ENCODE measurements around the gene ARHGAP9.

Gene ARHGAP9

DNA sequence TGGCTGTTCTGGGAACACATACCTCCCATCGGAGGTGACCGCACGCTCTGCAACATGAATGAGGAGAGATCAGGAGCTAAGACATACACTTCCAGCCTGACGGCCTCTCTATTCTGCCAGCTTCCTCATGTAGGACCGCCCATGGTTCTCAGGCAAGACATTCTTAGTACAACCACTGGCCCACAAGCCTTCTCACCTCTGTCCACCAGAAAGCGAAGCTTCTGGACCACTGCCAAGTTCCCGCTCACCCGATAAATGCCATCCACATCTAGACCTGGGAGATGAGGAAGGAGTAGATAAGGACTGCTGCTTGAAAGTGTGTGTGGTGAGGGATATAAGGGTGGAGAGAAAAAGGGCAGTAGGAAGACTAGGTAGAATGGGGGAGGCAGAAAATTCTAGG, 5.2 kb downstream of the ARHGAP9 start:
- no peak overlapping the region for H3K4me3 ChIP-seq (ENCODE audit: low read depth, low read length)
- TF ChIP-seq, protein P1, sequence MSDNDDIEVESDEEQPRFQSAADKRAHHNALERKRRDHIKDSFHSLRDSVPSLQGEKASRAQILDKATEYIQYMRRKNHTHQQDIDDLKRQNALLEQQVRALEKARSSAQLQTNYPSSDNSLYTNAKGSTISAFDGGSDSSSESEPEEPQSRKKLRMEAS (IDR thresholded peaks at IDR 0.05; ENCODE audit: low read depth, low read length), result no peak
- TF ChIP-seq POLR2A (IDR thresholded peaks at IDR 0.05; ENCODE audit: extremely low read depth, insufficient read length) (no peak), MYC (IDR thresholded peaks at IDR 0.05; ENCODE audit: low read depth, low read length) (no peak)
- TF ChIP-seq, protein P2, sequence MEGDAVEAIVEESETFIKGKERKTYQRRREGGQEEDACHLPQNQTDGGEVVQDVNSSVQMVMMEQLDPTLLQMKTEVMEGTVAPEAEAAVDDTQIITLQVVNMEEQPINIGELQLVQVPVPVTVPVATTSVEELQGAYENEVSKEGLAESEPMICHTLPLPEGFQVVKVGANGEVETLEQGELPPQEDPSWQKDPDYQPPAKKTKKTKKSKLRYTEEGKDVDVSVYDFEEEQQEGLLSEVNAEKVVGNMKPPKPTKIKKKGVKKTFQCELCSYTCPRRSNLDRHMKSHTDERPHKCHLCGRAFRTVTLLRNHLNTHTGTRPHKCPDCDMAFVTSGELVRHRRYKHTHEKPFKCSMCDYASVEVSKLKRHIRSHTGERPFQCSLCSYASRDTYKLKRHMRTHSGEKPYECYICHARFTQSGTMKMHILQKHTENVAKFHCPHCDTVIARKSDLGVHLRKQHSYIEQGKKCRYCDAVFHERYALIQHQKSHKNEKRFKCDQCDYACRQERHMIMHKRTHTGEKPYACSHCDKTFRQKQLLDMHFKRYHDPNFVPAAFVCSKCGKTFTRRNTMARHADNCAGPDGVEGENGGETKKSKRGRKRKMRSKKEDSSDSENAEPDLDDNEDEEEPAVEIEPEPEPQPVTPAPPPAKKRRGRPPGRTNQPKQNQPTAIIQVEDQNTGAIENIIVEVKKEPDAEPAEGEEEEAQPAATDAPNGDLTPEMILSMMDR (IDR thresholded peaks at IDR 0.05; ENCODE audit: low read depth, low read length), result no peak
- DNase-seq (ENCODE audit: low read depth), result no peak

DNA sequence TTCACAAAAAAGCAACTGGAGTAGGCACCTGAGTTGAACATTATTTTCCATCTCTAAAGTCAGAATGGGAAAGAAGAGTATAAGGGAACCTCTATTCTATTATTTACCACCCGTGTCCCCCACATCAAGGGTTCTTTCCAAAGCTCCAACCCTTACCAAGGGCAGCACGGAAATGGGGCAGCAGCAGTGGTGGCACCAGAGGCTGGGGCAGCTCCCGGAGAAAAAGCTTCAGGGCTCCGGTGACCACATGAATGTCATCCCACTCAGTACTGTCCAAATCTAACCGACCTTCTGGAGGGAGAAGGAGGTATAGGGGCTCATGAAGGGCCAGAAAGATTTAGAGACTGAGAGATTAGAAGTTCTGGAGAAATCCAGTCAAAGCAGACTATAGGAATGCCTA, 5.8 kb downstream of the ARHGAP9 start:
- no peak overlapping the region for H3K4me3 ChIP-seq (ENCODE audit: low read depth, low read length)
- DNase-seq (ENCODE audit: low read depth), result no peak

DNA sequence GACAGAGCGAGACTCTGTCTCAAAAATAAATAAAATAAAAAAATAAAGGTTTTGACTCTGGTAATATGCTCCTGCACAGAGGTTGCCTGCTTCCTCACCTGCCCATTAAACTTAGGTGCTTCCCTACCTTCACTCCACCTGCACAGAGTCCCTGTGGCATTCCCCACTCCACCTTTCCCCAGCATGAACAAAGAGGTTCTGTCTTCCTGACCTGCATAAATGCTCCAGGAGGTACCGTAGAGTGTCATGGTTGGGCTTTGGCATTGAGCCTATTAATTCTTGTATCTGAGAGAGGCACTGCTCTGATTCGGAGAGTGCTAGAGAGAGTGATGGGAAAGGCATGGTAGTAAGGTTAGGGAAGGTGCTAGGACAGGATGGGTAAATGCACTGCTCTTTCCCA, 6.3 kb downstream of the ARHGAP9 start:
- H3K4me3 ChIP-seq (ENCODE audit: low read depth, low read length), result no peak overlapping the region
- DNase-seq (ENCODE audit: low read depth), result no peak
- TF ChIP-seq MYC (IDR thresholded peaks at IDR 0.05; ENCODE audit: low read depth, low read length), result no peak
- TF ChIP-seq, protein P1 (IDR thresholded peaks at IDR 0.05; ENCODE audit: low read depth, low read length), result no peak
- no peak for TF ChIP-seq POLR2A (IDR thresholded peaks at IDR 0.05; ENCODE audit: extremely low read depth, insufficient read length)
- TF ChIP-seq, protein P2 (IDR thresholded peaks at IDR 0.05; ENCODE audit: low read depth, low read length), result no peak

More for the DNA sequence above, 5.8 kb downstream of the ARHGAP9 start:
- TF ChIP-seq, protein P2 (IDR thresholded peaks at IDR 0.05; ENCODE audit: low read depth, low read length), result no peak
- TF ChIP-seq MYC (IDR thresholded peaks at IDR 0.05; ENCODE audit: low read depth, low read length) (no peak), POLR2A (IDR thresholded peaks at IDR 0.05; ENCODE audit: extremely low read depth, insufficient read length) (no peak)
- TF ChIP-seq, protein P1 (IDR thresholded peaks at IDR 0.05; ENCODE audit: low read depth, low read length), result no peak

DNA sequence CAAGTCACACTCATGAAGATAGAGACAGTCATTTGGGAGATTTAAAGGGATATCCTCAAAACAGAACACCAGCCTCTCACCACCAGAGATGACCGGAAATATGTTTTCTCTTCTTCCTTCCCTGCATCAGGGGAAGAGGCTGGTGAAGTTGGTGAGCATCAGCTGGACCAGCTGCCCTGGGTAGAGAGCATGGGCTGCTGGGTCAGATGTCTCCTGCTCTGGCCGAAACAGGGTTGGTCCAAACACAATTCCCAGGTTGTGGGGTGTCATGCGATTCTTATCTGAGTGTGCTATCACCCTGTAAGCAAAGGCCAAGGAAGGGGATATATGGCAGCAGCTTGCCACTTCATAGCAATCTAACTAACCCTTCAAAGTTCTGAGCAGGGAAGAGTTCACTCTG, 7.3 kb downstream of the ARHGAP9 start:
- TF ChIP-seq MYC (IDR thresholded peaks at IDR 0.05; ENCODE audit: low read depth, low read length) (no peak), POLR2A (IDR thresholded peaks at IDR 0.05; ENCODE audit: extremely low read depth, insufficient read length) (no peak)
- TF ChIP-seq, protein P1 (IDR thresholded peaks at IDR 0.05; ENCODE audit: low read depth, low read length), result no peak
- TF ChIP-seq, protein P2 (IDR thresholded peaks at IDR 0.05; ENCODE audit: low read depth, low read length), result no peak
- no peak for DNase-seq (ENCODE audit: low read depth)
- no peak overlapping the region for H3K4me3 ChIP-seq (ENCODE audit: low read depth, low read length)

DNA sequence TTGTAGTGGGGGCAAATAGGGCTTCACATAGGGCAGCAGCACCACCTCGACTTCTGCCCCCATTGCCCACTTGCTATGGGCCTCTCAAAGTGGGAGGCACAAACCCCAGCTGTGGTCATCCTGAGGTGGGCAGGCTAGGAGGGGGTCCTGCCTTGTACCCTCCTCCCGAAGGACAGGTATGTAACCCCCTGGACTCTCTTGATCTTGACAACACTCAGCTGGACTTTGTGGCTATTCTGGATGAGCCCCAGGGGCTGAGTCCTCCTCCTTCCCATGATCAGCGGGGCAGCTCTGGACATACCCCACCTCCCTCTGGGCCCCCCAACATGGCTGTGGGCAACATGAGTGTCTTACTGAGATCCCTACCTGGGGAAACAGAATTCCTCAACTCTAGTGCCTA, 8.0 kb downstream of the ARHGAP9 start:
- TF ChIP-seq, protein P1 (IDR thresholded peaks at IDR 0.05; ENCODE audit: low read depth, low read length), result no peak
- no peak for TF ChIP-seq MYC (IDR thresholded peaks at IDR 0.05; ENCODE audit: low read depth, low read length)
- TF ChIP-seq, protein P2 (IDR thresholded peaks at IDR 0.05; ENCODE audit: low read depth, low read length), result no peak
- TF ChIP-seq POLR2A (IDR thresholded peaks at IDR 0.05; ENCODE audit: extremely low read depth, insufficient read length), result no peak
- no peak overlapping the region for H3K4me3 ChIP-seq (ENCODE audit: low read depth, low read length)
- no peak for DNase-seq (ENCODE audit: low read depth)
